K562 (cell line): ENCODE measurements around the gene C1orf56. TPM values are rescaled to one million over a fixed set of nuclear protein-coding genes. Genes with fewer than 3 reads are reported as not detected.

Experiments
- DACH1 ChIP-seq: fragments of 450-650 bp; IDR thresholded peaks from 2 replicates; pipeline ENCODE4 v1.6.1; 2018; ENCODE audit not compliant: partially characterized antibody
- E2F1 ChIP-seq: sonication (generic); formaldehyde crosslinking; IDR thresholded peaks from 2 replicates; pipeline ENCODE4 v1.8.1; 2023; ENCODE audit warnings: mild to moderate bottlenecking, missing genetic modification reagents, moderate library complexity
- ESRRA ChIP-seq: fragments of 450-650 bp; IDR thresholded peaks from 2 replicates; pipeline ENCODE4 v1.6.1; 2014; ENCODE audit warnings: low read depth, mild to moderate bottlenecking, moderate library complexity, borderline replicate concordance
- ETS2 ChIP-seq: IDR thresholded peaks from 2 replicates; pipeline ENCODE4 v1.6.1; 2016; ENCODE audit warnings: borderline replicate concordance, missing genetic modification characterization, mild to moderate bottlenecking, moderate library complexity, missing compliant biosample characterization; ENCODE audit not compliant: poor library complexity, severe bottlenecking
- HMG20A ChIP-seq: fragments of 450-650 bp; formaldehyde crosslinking; conservative IDR thresholded peaks from 2 replicates; pipeline ENCODE4 v1.4.0; 2020; ENCODE audit warnings: mild to moderate bottlenecking, mixed read lengths
- KLF1 ChIP-seq: fragments of 450-650 bp; IDR thresholded peaks from 2 replicates; pipeline ENCODE4 v1.6.1; 2016; ENCODE audit warnings: missing genetic modification characterization, missing compliant biosample characterization
- MCM5 ChIP-seq: fragments of 450-650 bp; IDR thresholded peaks from 2 replicates; pipeline ENCODE4 v1.6.1; 2016; ENCODE audit warnings: low read depth
- MTA2 ChIP-seq: fragments of 450-650 bp; IDR thresholded peaks from 2 replicates; pipeline ENCODE4 v1.6.1; 2016; ENCODE audit warnings: low read depth
- MTF1 ChIP-seq: fragments of 250-450 bp; sonication (Bioruptor Pico); IDR thresholded peaks from 2 replicates; pipeline ENCODE4 v1.9.0; 2021; ENCODE audit warnings: moderate library complexity, mild to moderate bottlenecking, inconsistent platforms, borderline replicate concordance
- NR0B1 ChIP-seq: fragments of 450-650 bp; IDR thresholded peaks from one replicate; pipeline ENCODE4 v1.6.1; 2018; ENCODE audit warnings: mild to moderate bottlenecking, moderate library complexity; ENCODE audit not compliant: partially characterized antibody
- NR2C2 ChIP-seq, 2 experiments: fragments of 200-800 bp in 1 of 2; sonication (Bioruptor generic) in 1 of 2; sonication (generic) in 1 of 2; formaldehyde crosslinking in 1 of 2; IDR thresholded peaks; 2 replicates each; pipeline versions ENCODE4 v1.6.1 to v1.8.0; 2016 to 2022; ENCODE audit warnings: mild to moderate bottlenecking in 1 of 2, missing compliant biosample characterization in 1 of 2, missing genetic modification characterization in 1 of 2, missing genetic modification reagents in 1 of 2
- NR4A1 ChIP-seq, 2 experiments: fragments of 250-450 bp in 1 of 2; fragments of 450-650 bp in 1 of 2; sonication (Bioruptor Pico) in 1 of 2; IDR thresholded peaks; 2 replicates each; pipeline versions ENCODE4 v1.4.0 to v1.6.1; 2016 to 2020; ENCODE audit warnings: mild to moderate bottlenecking in 2 of 2, missing compliant biosample characterization in 1 of 2, missing genetic modification characterization in 1 of 2, moderate library complexity in 1 of 2
- RB1 ChIP-seq: fragments of 450-650 bp; IDR thresholded peaks from 2 replicates; pipeline ENCODE4 v1.6.1; 2017; ENCODE audit warnings: low read depth, mild to moderate bottlenecking
- TAF1 ChIP-seq: IDR thresholded peaks from 2 replicates; pipeline ENCODE4 v1.6.1; 2011; ENCODE audit warnings: mild to moderate bottlenecking, low read length, moderate library complexity; ENCODE audit not compliant: insufficient read depth, control insufficient read depth, severe bottlenecking; ENCODE audit errors: extremely low read depth
- TFAP4 ChIP-seq: sonication (generic); formaldehyde crosslinking; IDR thresholded peaks from 2 replicates; pipeline ENCODE4 v1.8.0; 2022; ENCODE audit warnings: missing genetic modification reagents, mild to moderate bottlenecking, moderate library complexity, borderline replicate concordance
- THRB ChIP-seq: fragments of 450-650 bp; formaldehyde crosslinking; conservative IDR thresholded peaks from 2 replicates; pipeline ENCODE4 v1.4.0; 2022; ENCODE audit warnings: mild to moderate bottlenecking, missing genetic modification characterization
- TOE1 ChIP-seq, 2 experiments: fragments of 450-650 bp in 1 of 2; sonication (generic) in 1 of 2; formaldehyde crosslinking in 1 of 2; IDR thresholded peaks; 2 replicates each; pipeline versions ENCODE4 v1.7.1 to v1.8.0; 2016 to 2022; ENCODE audit warnings: borderline replicate concordance in 2 of 2, mild to moderate bottlenecking in 2 of 2, antibody characterized with exemption in 1 of 2, inconsistent platforms in 1 of 2, low read depth in 1 of 2, missing genetic modification reagents in 1 of 2, moderate library complexity in 1 of 2
- ZNF449 ChIP-seq: fragments of 250-450 bp; sonication (Bioruptor Pico); IDR thresholded peaks from 2 replicates; pipeline ENCODE4 v1.8.0; 2022; ENCODE audit warnings: moderate library complexity, mild to moderate bottlenecking, inconsistent platforms
- ZNF586 ChIP-seq: fragments of 450-650 bp; formaldehyde crosslinking; conservative IDR thresholded peaks from 2 replicates; pipeline ENCODE4 v1.4.0; 2020; ENCODE audit warnings: mild to moderate bottlenecking, moderate library complexity
- polyA plus RNA-seq, 8 experiments: library from polyadenylated mRNA; depleted of rRNA in 4 of 8; stranded (reverse) in 5 of 8; unstranded in 3 of 8; fragments of >200 nt; fragmentation: Nextera tagmentation in 2 of 8; fragmentation: Illumina TruSeq in 1 of 8; extraction: Ambion mirVana in 2 of 8; extraction: Trizol in 1 of 8; gene quantifications; 2 replicates each; pipeline versions ENCODE4 v1.2.1 to v1.2.3, GENCODE V29; 2011 to 2014; ENCODE audit warnings: inconsistent platforms in 1 of 8, missing spikeins in 1 of 8
- total RNA-seq, 7 experiments: library from RNA; depleted of rRNA in 6 of 7; stranded (reverse); fragments of >200 nt in 6 of 7; fragmentation: Illumina TruSeq in 2 of 7; extraction: Trizol in 2 of 7; gene quantifications; 2 replicates each; pipeline versions ENCODE4 v1.2.1 to v1.2.3, GENCODE V29; 2011 to 2021; ENCODE audit warnings: low replicate concordance in 1 of 7

Gene C1orf56
- total and polyA plus RNA-seq, 9 of the 15 experiments (the other 6 are each of a cell fraction or from before 2014, with no cell fraction given): 0.18 to 15.7 (median 1.1) TPM

GRCh38 chr1:150999051-150999674 is 48.4 kb upstream of the C1orf56 start (continued):
- TF ChIP-seq THRB: no peak
- no peak for TF ChIP-seq MCM5
- peak; percentile 74; the same call in 1 of the 2 replicates for TF ChIP-seq ESRRA
- TF ChIP-seq NR0B1: no peak
- peak; percentile 32; the same call in 1 of the 2 replicates for TF ChIP-seq MTA2
- TF ChIP-seq DACH1: peak; percentile 82
- TF ChIP-seq ZNF449 (CRISPR knock-in tag): no peak
- TF ChIP-seq E2F1 (CRISPR knock-in tag): no peak
- no peak for TF ChIP-seq ETS2 (tag)
- no peak; the same call in 1 of the 2 replicates for TF ChIP-seq RB1
- TF ChIP-seq HMG20A (CRISPR knock-in tag): no peak
- no peak for TF ChIP-seq NR4A1 (CRISPR knock-in tag; IDR thresholded peaks at IDR 0.05)
- no peak; the same call in 1 of the 2 replicates for TF ChIP-seq NR4A1 (tag; IDR thresholded peaks at IDR 0.05)
- TF ChIP-seq TAF1: peak; percentile 44
- no peak for TF ChIP-seq NR2C2 (CRISPR knock-in tag; IDR thresholded peaks at IDR 0.05)
- TF ChIP-seq NR2C2 (tag; IDR thresholded peaks at IDR 0.05): peak; percentile 77
- no peak for TF ChIP-seq KLF1
- no peak for TF ChIP-seq MTF1 (CRISPR knock-in tag)
- 0 out of 2 replicates have a peak, but pooled peaks have one; percentile 17 for TF ChIP-seq TOE1 (IDR thresholded peaks at IDR 0.05; ENCODE audit: borderline replicate concordance)
- TF ChIP-seq TOE1 (CRISPR knock-in tag; IDR thresholded peaks at IDR 0.05; ENCODE audit: borderline replicate concordance, low read depth): no peak
- TF ChIP-seq ZNF586 (CRISPR knock-in tag): no peak
- TF ChIP-seq TFAP4: peak; percentile 98
